HG03342 (cell line): ENCODE measurements around the gene TTC8.
"Not testable (repeated sequence)": the region's sequence is repeated elsewhere in the genome, so short reads cannot be mapped to it uniquely, and the experiment has no call there.

ENCODE experiments used
- ATAC-seq: cut with Tn5 transposase; IDR thresholded peaks from one replicate; pipeline ENCODE4 v1.9.1; 2021; ENCODE audit warnings: mild to moderate bottlenecking, moderate library complexity; ENCODE audit not compliant: unreplicated experiment

Gene TTC8

DNA sequence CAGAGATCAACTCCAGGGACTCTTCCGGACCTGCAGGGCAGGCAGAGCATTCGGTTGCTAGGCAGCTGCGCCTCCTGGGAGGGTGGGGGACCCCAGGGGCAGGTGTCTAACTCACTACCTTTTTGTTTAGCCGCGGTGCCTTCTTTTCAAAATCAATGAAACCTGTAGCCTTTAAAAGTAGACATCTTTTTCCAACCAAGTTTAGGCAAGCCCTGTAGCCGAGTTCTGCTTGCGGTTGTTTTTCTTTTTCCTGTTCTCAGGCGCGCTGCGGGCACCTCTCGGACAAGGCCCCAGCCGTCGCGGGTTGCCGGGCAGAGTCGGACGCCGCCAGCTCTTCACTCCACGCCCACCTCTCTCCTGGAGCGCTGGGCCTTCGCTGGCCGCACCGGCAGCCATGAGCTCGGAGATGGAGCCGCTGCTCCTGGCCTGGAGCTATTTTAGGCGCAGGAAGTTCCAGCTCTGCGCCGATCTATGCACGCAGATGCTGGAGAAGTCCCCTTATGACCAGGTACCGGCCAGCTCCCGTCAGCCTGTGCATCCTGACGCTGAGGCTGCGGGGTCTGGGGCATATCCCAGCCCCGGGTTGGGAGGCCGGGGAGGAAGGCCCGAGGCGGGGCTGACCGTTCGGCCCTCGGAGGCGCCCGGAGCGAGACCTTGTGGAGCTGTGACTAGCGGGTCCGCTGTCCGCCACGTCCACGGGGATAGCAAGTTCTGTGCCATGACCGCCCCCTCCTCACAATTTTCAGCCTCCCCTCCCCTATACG is at the start of gene TTC8:
TTC8 (plus strand) TSS at position 338 of the 764 bp plus-strand sequence; CDS start at position 395, 57 bp downstream.
- peak; percentile 98 for ATAC-seq

DNA sequence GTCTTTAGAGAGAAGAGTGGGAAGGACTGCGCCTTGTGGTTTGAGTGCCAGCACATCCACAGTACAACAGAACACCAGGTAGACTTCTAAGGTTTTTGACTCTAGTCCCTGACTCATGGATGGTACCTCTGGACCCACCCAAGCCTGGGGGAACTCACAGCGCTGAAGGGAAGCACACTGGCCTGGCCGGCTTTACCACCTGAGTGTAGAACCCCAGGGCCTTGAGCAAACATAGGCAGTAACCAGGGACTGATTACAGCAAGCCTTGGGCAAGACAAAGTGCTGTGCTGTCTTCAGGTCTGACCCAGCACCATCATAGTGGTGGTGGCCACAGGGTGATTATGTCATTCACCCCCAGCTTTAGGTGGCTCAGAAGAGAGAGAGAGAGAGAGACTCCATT is 48.9 kb upstream of the TTC8 start:
- ATAC-seq: no peak

DNA sequence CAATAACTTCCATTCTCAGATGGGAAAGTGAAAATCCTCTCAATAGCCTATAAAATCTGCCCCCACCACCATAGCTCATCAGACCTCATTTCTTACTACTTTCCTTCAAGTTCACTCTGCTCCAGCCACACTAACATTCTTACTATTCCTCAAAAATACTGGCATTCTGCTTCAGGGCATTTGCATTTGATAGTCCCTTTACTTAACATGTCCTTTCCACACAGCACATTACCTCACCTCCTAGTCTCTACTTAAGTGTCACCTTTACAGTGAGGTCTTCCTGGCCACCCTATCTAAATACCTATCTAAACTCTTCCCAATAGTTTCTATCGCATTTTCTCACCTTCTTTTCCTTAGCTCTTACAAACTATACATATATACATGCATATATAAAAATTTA is 38.5 kb upstream of the TTC8 start:
- ATAC-seq: no peak

DNA sequence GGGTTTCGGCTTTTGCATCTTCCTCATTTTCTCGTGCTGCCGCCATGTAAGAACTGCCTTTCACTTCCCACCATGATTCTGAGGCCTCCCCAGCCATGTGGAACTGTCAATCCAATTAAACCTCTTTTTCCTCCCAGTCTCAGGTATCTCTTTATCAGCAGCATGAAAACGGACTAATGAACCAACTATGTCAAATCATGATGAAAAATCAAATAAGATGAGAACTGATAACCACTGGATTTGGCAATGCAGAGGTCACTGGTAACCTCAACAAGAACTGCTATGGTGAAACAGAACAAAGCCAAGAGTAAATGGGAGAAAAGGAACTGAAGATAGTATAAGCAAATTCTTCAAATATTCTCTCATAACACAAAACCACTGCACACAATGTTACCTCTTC is 37.7 kb upstream of the TTC8 start:
- ATAC-seq: no peak

DNA sequence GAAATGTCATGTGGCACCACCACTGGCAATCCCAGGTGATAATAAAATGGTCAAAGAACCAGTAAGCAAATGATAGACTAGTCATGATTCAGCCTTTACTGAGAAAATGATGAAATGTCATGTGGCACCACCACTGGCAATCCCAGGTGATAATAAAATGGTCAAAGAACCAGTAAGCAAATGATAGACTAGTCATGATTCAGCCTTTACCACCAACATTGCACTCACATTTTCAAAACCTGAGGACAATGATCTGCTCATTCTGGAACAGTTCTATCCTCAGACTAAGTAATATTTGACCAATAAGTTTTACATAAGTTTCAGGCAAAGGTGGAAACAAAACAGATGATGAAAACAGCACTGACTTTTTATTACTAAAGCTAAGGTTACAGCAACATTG is 34.9 kb upstream of the TTC8 start:
- ATAC-seq: not testable (repeated sequence)

DNA sequence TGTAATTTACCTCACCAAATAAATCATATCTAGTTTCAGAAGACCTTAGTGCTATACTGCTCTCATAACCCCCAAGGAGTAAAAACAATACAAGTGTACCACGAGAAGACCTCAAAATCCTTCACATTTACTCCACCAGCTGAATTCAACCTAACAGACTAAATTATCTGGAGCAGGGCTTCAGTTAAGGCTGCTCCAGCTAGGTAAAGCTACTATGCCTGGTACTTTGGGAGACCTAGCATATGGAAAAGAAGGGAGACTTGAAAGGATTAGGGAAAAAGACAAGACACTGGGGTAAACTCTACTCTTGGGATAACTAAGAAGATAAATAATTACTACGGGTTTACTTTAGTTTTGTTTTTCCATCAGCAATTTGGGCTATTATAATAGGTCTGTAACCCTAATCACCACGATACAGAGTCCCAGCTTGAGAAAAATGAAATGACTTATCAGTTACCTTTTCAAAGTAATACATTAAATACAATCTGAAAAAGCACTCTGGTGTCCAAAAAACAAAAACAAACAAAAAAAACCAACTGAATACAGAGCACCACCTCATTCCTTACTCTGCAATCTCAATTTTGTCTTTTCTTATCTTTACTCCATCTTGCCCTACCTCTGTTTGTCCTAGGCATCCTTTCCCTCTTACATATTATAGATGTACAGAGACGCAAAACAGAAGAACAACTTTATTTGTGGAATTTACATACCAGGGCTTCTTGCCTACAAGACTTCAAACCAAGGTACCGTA is 33.8 kb upstream of the TTC8 start:
- ATAC-seq: no peak

DNA sequence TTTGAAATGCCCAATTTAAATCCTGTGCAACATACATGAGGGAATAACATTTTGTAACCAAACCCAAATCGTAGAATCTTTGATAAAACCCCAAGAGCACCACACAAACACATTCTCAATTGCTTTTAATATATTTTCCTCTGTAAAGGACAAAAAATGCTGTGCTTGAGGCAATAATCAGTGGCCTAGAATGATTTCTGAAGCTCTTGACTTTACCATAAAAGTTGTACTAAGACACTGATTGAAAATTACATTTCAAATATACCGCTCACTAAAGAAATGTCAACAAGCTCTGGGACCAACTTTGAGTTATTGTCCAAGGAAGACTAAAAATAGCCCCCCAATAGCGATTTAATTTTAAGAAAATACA is 33.2 kb upstream of the TTC8 start:
- no peak for ATAC-seq

DNA sequence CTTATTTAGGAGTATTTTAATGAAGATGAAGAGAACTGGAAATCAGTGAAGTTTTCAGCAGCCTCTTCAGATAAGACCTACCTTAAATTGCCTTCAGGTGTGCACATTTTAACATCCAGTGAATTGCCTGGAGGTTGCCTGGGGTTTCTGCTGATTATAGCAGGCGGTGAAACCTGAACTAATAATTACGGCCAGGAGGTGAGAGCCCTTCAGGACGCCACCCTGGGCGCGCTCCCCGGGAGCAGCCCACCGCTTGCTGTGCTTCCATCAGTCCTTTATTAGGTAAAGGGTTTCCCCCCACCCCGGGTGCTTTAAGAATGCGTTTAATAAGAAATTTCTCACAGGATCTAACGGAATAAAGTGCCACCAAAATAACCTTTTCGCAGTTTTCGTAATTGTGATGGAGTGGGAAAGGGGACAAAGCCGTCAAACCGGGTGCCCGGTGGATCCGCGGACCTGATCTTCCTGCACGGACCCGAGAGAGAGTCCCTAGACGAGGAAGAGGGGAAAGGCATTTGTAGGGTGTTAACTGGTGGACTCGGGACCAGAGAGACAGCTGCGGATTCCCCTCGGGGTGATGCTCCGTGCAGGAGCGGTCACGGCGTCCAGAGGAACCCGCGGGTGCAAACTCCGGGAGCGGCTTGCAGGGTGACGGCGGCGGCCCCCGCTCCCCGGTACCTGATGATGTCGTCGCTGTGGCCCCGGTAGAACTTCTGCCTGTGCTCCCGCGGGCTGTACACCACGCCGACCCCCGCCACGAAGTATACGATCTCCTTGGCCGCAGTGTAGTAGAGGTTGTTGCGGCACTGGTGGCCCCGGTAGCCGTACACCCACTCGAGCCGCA is 32.6 kb upstream of the TTC8 start:
- ATAC-seq: peak; percentile 2

DNA sequence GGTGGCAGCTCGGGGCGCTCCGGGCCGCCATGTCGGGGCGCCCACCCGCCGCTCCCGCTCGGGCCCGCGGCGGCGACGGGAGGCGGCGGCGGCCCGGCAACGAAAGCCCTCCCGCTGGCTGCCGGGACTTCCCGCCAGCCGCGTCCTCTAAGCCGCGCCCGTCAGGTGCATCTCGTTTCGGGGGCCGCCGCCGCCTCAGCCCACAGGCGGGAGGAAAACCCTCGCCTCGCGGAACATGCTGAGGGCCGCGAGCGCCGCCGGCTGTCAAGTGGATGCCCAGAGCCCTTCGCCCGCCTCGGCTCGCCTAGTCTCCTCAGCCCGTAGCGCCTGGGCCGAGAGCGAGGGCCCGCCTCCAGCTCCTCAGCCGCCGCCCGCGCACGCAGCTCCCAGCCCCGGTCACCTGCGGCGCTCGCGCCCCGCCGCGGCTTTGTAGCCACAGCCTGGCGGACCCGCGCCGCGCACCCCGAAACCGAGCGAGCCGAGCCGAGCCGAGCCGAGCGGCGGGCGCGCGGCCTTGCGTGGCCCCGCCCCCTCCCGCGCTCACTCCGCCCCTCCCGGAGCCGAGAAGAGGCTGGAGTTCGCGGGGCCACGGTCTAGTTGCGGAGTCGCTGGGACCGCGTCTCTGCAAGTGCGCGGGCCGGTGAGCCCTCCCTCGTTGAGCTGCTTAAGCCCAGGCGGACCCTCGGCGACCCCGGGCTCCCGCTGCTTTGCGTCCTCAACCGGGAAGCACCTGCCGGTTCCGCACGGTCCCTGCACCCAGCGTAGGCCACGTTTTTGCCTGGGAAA is 31.8 kb upstream of the TTC8 start, which contains the start of gene EML5:
EML5 (minus strand) TSS at position 481 of the 786 bp plus-strand sequence; CDS start at position 31, 450 bp downstream.
- ATAC-seq: peak; percentile 87

DNA sequence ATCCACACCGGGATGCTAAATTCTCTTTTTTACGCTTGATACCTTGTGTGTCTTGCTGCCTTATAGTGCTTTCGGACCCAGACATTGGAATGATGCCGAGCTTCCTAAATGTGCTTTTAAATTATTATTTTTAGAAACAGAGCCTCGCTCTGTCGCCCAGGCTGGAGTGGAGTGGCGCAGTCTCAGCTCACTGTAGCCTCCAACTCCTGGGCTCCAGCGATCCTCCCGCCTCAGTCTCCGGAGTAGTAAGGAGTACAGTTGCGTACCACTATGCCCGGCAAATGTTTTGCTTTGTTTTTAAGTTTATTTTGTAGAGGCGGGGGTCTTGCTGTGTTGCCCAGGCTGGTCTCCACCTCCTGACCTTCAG is 31.2 kb upstream of the TTC8 start:
- no peak for ATAC-seq

DNA sequence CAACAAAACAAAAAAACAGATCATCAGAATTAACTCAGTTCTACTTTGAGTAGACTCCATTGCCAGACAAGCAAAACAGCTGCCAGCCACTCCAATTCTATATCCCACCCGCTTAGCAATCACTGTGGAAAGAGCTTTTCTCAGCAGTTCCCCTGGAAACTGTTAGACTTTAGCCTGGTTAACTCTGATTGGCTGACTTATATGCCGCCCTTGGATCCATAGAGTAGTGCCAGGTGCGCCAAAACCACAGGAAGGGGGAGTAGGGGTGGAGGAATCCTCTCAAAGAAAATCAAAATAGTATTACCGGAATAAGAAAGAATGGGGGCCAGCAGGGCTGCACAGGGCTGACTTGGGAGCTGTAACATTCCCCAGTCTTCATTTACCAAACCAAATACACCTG is 26.3 kb upstream of the TTC8 start:
- no peak for ATAC-seq

DNA sequence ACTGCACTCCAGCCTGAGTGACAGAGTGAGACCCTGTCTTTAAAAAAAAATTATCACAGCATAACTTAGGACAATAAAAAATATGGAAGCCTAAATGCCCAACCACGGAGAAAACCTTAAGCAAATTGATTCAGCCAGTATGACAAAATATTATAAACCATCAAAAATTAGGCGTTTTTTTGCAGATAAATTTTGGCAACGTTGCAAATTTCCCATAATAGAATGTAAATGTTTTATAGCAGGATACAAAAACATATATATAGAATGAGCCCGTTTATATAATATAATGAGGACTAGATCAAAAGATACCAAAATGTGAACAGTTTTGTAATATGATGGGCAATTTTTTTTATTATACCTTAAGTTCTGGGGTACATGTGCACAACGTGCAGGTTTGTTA is 24.9 kb upstream of the TTC8 start:
- no peak for ATAC-seq

DNA sequence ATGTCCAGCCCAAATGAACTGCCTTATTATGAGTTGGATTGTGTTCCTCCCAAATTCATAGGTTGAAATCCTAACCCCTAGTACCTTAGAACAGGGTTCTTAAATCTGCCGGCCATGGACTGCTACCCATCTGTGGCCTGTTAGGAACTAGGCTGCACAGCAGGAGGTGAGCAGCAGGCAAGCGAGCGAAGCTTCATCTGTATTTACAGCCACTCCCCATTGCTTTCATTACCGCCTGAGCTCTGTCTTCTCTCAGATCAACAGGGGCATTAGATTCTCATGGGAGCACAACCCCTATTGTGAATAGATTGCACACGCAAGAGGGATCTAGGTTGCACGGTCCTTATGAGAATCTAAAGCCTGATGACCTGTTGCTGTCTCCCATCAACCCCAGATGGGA is 21.9 kb upstream of the TTC8 start:
- ATAC-seq: no peak

DNA sequence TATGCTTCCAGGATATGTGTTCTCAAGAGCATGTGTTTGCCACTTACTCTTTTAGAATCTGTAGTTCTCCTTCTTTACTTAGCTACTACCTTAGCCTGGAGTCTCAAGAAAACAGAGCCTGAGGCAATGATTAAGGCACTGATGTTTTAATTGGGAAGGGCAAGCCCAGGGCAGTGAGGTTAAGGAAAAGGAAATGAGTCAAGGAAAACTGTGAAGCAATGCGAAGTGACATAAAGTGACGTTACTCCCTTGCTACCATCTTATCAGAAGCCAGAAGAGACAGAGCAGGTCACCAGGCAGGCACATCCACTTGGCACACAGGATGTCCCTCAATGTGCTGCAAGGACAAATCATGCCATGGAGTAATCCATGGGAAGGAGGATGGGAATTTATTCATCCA is 20.4 kb upstream of the TTC8 start:
- ATAC-seq: no peak

DNA sequence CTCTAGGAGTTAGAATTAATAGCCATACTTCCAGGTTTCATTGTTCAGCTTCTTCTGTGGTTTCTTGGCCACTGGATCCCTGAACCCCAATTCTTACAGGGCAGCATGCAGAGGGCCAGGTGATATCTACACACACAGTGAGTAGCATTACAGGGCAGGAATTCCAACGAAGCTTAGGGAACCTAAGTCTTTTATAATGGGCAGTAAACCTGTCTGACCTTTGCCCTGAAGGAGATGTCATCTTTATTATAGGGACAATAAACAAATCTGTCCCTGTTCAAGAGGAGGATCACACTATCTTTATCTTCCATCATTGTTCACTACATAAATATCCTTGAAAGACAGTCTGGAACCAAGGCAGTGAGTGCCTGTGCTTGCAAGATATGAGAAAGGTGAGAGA is 20.0 kb upstream of the TTC8 start:
- no peak for ATAC-seq

DNA sequence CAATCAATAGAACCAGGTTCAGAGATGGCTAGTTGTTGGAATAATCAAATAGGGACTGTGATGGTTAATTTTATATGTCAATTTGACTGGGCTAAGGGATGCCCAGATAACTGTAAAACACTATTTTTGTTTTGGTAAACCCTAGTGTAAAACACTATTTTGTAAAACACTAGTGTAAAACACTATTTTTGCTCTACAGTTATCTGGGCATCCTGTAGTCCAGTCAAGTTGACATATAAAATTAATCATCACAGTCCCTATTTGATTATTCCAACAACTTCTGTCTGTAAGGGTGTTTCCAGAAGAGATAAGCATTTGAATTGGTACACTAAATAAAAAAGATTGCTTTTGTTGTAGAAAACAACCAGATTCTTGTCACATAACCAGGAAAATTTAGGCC is 16.1 kb upstream of the TTC8 start:
- no peak for ATAC-seq

DNA sequence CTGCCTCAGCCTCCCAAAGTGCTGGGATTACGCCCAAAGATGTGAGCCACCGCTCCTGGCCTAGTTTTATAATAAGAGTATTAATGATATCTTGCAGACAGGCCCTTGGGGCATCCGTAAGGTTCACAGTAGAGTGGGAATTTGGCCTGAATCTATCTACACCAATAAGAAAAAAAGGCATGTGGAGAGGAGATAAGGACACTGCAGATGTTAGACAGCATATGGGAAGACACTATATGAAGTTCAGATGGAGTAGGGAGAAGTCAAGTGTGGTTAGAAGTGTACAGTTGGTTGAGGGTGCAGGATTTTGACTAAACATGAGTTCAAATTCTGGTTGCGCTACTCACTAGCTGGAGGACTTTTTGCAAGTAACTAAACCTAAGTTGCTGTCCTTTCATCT is 8.5 kb upstream of the TTC8 start:
- no peak for ATAC-seq

DNA sequence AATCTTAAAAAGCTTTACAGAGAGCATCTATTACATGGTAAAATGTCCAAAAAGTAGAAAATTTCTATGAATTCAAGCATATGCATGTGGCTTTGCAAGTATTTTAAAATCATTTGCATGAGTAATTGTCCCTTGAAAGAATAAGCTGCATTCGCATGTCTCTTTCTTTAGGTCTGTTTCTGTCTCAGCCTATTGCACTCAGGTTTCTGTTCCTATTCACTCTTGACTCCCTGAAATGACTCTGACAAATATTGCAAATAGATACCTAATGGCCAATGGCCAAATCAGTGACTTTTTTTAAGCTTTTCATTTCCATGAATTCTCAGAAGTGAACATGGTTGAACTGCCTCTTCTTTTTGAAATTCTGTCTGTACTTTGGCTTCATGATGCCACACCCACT is 6.4 kb upstream of the TTC8 start:
- peak; percentile 68 for ATAC-seq

DNA sequence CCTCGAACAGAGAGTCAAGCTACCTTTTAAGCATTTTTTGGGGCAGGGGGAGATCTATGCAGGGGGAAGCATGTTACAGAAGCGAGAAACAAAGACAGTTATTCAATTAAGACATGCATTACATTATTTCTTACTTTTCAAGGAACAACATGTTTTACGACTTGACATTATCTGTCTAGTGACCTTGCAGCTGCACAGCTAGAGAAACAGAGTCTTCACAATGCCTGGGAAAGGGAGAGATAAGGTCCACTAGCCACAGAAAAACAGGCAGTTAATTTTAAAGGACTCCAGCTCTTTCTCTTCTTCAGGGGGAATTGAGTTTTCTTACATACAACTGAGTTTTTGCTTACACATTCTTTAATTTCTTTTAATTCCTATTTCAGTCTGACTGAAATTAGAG is 4.8 kb upstream of the TTC8 start:
- not testable (repeated sequence) for ATAC-seq

DNA sequence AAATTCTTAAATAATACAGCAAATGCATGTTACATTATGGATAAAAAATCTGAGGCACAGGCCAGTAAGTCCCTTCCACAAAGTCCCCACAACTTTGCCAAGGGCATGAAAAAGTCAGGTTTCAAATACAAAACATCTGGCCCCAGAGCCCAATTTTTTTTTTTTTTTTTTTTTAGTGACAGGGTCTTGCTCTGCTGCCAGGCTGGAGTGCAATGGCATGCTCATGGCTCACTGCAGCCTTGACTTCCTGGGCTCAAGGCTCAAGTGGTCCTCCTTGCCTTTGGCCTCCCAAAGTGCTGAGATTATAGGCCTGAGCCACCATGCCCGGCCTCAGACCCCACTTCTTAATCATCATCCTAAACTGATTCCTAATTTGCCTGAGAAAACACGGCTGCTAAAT is 3.1 kb upstream of the TTC8 start:
- ATAC-seq: no peak

DNA sequence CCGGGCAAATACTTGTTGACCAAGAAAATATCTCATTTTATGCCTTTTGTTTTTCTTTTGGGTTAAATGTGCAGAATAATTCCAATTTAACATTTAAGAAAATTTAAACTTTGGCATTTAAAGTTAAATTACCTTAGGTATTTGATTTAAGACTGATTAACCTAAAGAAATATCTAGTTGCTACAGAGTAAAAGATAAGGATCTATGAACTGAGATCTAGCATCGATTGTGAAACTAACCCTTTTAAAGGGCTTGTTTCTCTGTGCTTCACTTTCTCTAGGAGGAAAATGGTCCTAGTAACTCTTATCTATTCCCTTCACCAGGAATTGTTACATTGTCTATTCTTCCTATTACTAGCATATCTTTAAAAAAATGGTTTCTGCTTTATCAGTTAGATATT is 2.6 kb upstream of the TTC8 start:
- ATAC-seq: no peak
